ENCODE measurements around the gene COBL.

The COBL gene, protein sequence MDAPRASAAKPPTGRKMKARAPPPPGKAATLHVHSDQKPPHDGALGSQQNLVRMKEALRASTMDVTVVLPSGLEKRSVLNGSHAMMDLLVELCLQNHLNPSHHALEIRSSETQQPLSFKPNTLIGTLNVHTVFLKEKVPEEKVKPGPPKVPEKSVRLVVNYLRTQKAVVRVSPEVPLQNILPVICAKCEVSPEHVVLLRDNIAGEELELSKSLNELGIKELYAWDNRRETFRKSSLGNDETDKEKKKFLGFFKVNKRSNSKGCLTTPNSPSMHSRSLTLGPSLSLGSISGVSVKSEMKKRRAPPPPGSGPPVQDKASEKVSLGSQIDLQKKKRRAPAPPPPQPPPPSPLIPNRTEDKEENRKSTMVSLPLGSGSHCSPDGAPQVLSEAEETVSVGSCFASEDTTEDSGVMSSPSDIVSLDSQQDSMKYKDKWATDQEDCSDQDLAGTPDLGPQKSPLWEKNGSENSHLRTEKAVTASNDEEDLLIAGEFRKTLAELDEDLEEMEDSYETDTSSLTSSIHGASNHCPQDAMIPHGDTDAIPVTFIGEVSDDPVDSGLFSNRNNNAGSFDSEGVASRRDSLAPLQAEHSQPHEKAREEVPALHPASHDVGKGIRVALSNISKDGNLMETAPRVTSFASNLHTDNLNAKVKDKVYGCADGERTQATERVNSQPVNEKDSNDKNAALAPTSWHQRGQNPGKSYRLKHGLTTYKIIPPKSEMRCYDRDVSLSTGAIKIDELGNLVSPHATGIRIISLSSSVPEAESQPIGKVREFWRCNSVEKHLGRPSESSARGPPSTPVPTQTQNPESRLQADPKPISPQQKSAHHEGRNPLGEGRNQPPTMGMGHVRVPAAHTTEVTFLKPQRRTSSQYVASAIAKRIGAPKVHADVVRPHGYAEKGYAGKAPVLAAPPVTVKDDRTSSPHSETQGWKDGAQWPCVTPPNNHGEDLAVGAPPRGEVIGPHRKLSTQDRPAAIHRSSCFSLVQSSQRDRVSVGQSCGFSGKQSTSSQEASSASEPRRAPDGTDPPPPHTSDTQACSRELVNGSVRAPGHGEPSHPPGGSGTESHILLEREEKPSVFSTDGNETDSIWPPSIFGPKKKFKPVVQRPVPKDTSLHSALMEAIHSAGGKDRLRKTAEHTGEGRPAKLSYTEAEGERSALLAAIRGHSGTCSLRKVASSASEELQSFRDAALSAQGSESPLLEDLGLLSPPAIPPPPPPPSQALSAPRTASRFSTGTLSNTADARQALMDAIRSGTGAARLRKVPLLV

DNA sequence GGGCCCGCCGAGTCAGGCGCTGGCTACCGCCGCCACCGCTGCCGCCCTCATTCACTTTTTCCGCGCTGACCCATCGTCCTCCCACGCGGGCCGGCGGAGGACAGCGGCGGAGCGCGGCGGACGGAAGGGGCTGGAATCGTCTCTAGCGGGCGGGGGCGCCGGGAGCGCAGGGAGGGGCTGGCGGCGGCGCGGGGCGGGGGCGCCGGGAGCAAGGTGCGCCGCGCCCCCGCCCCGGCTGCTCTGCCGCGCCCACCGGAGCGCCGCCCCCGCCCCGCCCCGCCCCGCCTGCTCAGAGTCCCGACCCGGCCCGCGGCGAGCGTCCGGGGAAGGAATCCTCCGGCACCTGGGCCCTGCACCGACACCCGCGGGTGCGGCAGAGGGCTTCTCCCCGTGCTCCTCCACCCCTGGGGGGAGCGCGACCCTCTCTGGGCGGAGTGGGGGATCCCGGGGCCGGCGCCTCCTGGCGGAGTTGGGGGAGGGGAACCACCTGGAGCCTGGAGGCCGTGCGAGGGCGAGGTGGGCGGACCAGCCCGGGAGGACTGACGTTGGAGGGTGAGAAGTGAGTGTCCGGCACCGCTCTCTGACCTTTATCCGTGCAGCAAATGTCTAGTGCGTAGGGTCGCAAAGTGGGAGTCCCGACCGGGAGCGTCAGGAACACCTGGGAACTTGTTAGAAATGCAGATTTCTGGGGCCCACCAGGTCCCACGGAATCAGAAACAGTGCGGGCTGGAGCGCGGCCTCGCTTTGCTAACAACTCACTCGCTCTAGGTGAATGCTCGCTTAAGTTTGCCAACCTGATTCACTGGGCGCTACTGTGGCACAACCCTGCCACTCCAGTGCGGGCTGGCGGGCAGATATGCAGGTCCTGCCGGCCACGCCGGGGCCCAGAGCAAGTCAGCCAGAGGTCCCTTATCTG lies at the start of gene COBL:
COBL (minus strand) TSS at position 144 of the 916 bp plus-strand sequence. CDS start 176 bp downstream, outside the sequence.
- DNase-seq (ENCODE audit: extremely low spot score, insufficient read length, low read depth) (no peak), FAIRE-seq (no peak)

DNA sequence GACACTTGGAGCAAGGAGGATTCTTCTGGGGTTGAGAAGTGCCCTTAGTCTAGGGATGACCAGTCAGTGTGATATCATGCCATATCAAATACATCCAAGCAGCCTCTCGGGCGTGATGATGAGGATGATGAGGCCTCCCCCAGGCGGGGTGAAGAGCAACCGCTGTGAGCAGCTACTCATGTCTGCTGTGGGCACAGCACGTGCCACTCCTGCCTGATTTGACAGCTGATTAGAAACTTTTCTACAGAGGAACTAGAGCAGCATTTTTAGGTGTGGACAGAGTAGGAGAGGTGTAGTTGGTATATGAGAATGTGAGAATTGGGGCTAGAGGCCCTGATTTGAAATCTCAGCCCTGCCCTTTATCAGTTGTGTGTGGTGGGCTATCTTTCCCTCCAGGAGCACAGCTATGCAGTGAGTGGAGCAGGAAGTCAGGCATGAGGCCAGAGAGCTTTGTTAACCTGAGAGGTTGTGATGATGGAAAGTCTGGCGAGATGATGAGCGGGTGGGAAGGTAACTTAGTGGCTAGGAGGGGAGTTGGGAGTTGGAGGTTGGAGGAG lies 49.6 kb upstream of the COBL start:
- DNase-seq (ENCODE audit: extremely low spot score, insufficient read length, low read depth) (no peak), FAIRE-seq (no peak)

DNA sequence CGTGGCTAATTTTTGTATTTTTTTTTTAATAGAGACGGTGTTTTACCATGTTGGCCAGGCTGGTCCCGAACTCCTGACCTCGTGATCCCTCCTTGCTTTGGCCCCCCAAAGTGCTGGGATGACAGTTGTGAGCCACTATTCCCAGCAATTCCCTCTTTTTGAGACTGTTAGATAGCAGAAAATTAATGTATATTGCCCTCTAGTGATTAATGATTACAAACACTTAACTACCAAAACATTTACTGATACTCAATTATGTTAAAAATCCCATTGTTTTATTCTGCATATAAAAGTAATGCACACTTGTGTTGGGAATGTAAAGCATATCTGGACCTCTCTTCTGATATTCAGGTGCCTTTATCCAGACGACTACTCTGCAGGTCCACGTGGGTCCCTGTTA lies 41.2 kb upstream of the COBL start:
- no peak for FAIRE-seq
- no peak for DNase-seq (ENCODE audit: extremely low spot score, insufficient read length, low read depth)

DNA sequence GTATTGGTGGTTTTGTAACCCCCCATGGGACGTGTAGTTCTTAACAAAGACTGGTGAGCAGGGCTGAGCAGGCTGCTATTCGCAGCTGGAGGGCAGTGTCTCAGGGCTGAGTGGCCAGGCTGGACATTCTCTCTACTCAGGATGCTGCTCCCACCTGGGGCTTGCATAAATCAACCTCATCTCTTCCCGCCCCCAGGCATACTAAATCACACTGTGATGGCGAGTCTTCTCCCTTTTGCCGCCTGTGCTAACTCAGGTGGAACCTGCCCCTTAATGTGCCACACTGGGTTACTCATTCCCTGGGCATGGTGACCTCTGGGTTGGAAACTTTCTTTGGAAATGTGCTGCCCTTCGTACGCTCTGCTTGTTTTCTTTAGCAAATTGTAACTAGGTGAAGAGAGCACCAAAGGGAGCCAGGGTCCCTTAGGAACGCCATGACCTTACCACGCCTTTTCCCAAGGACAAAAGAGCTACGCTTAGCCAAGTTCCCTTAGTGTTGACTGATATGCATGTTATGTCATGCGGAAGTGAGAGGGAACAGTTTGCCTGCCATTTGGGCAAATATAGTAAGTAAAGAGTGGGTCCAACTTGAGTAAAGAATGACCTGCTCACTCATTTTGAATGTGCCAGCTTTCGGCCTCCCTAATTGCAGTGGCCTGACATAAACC lies 40.4 kb upstream of the COBL start:
- FAIRE-seq (no peak), DNase-seq (ENCODE audit: extremely low spot score, insufficient read length, low read depth) (no peak)

DNA sequence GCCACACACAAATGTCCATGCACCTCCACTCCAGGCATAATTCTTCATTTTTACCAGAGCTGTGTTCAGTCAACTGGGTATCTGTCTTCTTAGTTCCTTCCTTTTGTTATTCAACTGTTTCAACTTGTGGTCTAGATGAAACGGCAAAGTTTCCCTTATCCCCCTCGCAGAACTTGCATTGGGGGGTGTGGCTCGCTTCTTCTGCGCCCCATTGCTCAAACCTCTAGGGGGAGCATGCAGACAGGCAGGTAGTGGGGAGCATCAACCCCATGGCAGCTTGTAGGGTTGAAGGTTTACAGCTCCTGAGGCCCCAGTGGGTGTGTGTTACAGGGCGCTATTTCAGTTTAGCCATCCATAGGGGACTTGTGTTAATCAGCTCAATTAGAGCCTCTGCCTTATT lies 38.3 kb upstream of the COBL start:
- FAIRE-seq (no peak), DNase-seq (ENCODE audit: extremely low spot score, insufficient read length, low read depth) (no peak)

DNA sequence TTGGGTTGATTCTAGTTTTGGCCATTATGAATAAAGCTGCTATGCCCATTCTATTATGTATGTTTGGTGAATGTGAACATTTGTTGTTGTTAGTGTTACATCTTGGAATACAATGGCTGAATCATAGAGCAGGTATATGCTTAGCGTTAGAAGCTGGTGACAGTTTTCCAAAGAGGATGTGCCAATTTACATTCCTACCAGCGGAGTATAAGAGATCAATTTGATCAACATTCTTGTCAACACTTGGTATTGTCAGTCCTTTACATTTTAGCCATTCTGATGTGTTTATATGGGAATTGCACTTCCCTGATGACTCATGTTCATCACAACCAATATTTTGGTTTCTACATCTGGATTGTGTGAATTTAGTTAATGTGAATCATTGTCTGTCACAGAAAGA lies 37.8 kb upstream of the COBL start:
- no peak for FAIRE-seq

DNA sequence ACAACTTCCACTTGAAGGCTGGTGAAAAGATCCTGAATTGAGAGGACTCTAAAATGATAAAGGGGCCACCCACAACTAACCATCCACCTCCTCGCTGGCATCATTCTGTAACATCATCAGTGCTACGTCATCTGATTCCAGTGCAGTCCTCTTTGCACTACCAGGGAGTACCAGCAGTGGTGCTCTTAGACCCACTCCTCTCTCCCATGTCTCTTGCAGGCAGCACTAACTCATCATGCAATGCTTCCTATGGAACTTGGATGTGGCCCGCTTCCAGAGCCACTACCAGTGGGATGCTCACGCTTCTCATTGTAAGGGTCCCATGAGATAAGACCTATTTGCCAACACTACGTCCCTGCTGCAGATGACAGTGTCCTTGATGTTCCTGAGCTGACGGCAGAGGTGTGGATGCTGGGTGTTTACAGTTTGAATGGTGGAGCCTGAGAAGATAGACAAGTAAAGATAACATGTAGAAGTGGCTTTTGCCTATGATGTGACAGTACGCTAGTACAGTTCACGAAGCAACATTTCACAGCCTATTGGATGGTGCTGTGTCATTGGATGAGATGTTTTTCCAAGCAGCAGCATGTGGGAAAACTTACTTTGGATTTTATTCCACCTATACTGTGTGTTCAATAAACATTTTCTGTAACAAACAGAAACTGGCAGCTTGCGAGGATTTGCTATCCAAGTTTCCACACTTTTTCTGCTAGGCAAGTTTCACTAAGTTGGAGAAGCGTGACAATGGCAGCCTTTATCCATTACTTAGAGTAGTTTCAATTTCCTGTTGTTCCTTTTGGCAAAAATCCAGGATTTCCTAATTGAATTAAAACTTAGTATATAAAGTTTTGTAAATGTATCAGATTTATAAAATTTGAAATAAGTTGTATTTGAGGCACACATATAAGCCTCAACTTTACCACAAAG lies 35.8 kb upstream of the COBL start:
- no peak for FAIRE-seq

More for the DNA sequence above, 37.8 kb upstream of the COBL start:
- no peak for DNase-seq (ENCODE audit: extremely low spot score, insufficient read length, low read depth)

DNA sequence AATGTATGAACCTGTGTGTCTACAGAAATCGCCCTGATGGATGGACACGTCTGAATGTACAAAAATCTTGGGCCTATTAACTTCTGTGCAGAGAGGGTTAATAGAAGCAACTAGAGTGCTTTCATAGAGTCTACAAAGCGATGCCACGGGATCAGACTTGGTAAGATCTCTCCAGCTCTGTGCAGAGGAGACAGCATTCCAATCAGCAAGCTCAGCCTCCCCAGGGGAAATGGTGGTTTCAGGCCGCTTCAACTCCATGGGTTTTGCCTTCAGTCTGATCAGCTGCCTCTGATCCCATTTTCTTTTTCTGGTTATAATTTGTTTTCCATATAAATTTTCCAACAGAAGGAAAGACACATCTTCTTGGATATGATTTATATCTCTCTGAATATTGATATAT lies 35.1 kb upstream of the COBL start:
- DNase-seq (ENCODE audit: extremely low spot score, insufficient read length, low read depth) (no peak), FAIRE-seq (no peak)

More for the DNA sequence above, 35.8 kb upstream of the COBL start:
- no peak for DNase-seq (ENCODE audit: extremely low spot score, insufficient read length, low read depth)

DNA sequence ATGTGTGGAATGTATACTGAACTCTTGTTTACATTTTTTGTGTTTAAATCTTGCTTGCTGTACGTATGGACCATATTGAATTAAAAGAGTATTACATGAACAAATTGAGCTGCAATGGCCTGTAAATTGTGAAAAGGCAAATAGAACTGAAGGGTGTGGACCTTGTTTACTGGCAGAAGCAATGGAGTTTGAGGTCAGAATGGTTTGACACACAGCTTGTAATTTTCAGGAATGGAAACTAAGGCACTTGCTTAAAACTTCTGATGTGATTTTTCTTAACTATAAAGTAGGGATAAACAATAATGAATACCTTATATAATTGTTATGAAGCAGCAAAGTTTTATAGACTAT lies 33.9 kb upstream of the COBL start:
- no peak for FAIRE-seq

DNA sequence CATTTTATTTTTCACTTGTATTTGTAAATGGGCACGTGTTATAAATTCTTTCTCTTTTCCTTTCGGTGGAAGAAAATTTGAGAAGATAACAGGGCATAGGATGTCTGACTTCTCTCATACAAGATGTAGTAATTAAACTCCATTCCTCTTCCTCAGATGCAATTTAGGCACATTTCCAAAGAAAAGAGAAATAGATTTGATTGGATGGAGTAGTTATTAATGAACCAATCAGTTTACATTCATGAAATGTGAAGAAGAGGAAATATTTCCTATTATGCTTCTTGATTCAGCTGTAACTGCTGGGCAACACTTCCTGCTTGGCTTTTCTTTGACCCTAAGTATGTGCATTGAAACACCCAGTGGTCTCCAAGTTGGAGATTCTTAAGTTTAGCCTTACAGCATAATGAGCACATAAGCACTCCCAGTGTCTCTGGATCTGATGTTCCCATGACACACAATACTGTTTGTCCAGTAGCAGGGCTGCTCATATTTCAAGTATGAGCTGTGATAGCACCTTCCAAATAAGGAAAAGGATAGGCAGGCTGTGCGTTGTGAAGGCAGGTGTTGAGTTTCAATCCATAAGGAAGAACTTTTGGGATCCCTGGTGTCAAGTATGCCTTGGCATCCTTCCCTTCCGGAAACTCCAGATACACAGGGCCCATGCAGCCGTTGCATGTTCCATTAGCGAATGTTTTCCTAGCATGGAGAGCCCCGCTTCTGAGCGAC lies 33.4 kb upstream of the COBL start:
- DNase-seq (ENCODE audit: extremely low spot score, insufficient read length, low read depth) (no peak), FAIRE-seq (no peak)

More for the DNA sequence above, 33.9 kb upstream of the COBL start:
- DNase-seq (ENCODE audit: extremely low spot score, insufficient read length, low read depth): no peak

DNA sequence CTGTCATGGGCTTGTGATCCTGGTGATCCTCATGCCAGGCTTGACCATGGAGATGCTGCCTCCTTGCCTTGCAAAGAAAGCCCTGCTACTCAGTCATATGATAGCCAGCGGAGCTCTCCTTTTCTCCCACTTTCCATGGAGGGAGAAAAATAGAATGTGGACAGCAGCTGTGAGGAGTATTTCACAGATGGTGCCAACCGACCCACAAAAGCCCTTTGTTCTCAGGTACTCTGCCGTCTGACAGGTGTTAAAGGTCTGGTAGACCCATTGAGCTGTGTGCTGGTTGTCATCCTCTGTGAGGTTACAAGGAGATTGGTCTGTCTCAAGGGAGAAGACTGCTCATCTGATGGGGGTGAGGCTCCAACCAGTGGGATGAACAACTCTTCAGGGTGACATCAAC lies 29.5 kb upstream of the COBL start:
- FAIRE-seq (no peak), DNase-seq (ENCODE audit: extremely low spot score, insufficient read length, low read depth) (no peak)

DNA sequence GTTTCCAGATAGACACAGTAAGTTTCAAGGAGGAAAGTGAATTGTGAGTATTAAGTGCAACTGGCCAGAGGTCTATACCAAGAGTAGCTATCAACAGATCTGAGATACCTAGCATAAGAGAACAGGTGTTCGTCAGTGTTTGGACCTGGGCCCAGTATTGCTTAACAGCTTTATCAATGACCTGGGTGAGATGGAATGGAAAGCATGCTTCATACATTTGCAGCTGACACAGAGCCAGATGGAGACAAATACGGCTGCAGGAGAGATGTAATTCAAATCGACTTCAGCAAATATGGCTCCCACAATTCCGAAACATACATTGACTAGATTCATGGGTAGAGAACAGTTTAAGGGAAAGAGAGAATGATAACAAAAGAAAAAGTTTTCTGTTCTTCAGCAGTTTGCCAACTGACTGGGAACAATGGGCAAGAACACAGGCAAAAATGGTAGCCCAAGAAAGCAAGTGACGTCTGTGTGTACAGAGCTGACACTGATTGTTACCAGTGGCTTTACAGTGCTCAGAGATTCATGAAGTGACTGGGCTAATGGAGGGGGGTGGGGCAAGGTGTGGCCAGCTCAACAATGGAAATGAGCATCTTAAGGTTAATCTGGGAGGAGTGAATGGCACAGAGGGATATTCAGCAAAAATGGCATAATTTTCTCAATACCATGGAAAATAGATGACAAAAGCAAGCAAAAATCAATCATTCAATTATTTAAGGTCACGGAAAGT lies 28.0 kb upstream of the COBL start:
- no peak for DNase-seq (ENCODE audit: extremely low spot score, insufficient read length, low read depth)
- no peak for FAIRE-seq

DNA sequence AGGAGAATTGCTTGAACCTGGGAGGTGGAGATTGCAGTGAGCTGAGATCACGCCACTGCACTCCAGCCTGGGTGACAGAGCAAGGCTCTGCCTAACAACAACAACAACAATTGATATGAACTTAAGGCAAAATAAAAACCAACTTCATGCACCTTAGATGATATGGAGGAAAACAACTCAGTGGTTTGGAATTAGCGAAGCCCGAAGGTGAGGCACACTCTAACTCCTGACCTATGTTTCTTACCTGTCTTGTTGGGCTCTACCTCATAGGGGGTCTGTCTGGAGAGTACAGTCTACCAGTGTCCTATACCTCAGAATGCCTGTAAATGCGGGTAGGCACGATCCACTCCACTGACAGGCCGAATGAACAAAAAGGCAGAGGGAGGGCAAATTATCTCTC lies 24.3 kb upstream of the COBL start:
- no peak for DNase-seq (ENCODE audit: extremely low spot score, insufficient read length, low read depth)
- FAIRE-seq: no peak

DNA sequence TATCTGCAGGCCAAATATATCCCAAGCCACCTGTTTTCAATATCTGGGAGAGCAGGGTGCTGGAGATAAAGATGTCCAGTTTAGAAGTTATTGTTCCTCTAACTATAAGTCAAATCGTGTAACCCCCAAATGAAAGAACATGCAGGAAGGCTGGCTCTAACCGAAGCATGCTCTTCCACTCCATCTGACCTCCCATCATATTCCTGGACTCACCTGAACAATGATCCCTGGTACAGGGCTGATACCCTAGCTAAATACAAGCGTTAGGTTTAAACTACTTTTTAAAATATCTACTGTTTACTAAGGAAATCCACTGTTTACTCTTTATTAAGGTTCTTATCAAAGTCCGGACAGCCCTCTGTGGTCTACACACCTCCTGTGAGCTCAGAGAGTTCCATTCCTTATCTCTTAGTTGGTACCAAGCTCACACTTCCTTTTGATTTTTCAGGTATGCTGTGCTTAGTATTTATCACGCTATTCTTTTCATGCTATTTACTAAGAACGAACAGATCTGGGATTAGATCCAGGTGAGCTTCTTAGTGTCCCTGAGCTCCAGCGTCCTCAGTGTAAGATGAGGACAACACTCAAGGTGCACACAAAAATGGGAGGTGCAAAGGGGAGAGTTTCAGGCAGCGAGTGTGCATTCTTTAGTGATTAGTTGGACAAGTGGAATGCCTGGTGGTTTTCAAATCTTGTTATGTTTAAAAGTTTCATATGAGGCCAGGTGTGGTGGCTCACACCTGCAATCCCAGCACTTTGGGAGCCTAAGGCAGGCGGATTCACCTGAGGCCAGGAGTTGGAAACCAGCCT lies 23.6 kb upstream of the COBL start:
- DNase-seq (ENCODE audit: extremely low spot score, insufficient read length, low read depth) (no peak), FAIRE-seq (no peak)

DNA sequence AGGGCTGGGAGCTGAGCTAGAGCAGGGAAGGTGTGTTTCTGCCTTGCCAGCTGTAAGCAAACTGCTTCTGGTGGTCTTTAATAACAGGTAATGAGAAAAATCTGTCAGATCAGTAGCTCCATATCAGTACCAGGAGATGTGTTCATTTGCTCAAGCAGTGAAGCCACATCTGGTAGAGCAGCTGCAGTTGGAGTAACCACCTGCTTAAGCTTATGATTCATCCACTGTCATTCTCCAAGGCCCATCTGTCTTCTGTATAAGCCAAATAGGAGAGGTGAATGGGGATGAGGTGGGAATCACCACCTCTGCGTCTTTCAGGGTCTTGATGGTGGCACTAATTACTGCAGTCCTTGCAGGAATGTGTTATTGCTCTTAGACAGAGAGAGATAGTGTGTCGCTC lies 18.4 kb upstream of the COBL start:
- FAIRE-seq: no peak
- DNase-seq (ENCODE audit: extremely low spot score, insufficient read length, low read depth): no peak
